DMS 273 (cell line): ENCODE measurements around the gene LAMC1.

Experiments used
- DNase-seq: peaks from one replicate; lab custom pipeline; 2025; ENCODE audit not compliant: unreplicated experiment; lab: John Stamatoyannopoulos, UW

The LAMC1 gene

GRCh38 chr1:183019860-183020259, 3.4 kb upstream of the LAMC1 start:
- peak; percentile 50 for DNase-seq

- no peak for DNase-seq
These were observed 1.6 kb upstream of the LAMC1 start for GRCh38 chr1:183021405-183022201.

GRCh38 chr1:183022202-183023145, 746 bp upstream of the LAMC1 start:
- DNase-seq, result peak; percentile 88

GRCh38 chr1:183023601-183024316, 539 bp downstream of the LAMC1 start:
- DNase-seq, result peak; percentile 81

GRCh38 chr1:183024317-183025009, 1.2 kb downstream of the LAMC1 start:
- DNase-seq, result peak; percentile 50

- peak; percentile 32 for DNase-seq
These were observed 1.8 kb downstream of the LAMC1 start for GRCh38 chr1:183025010-183025337.

- peak; percentile 69 for DNase-seq
These were observed 2.9 kb downstream of the LAMC1 start for GRCh38 chr1:183025782-183026774.

GRCh38 chr1:183027031-183027430, 3.8 kb downstream of the LAMC1 start:
- DNase-seq, result peak; percentile 21

- DNase-seq, result no peak
These were observed 4.6 kb downstream of the LAMC1 start for GRCh38 chr1:183027791-183028190.

- DNase-seq, result no peak
These were observed 6.4 kb downstream of the LAMC1 start for GRCh38 chr1:183029591-183030000.

GRCh38 chr1:183030053-183030452, 6.8 kb downstream of the LAMC1 start:
- no peak for DNase-seq

GRCh38 chr1:183032122-183032921, 9.1 kb downstream of the LAMC1 start:
- DNase-seq, result no peak

- no peak for DNase-seq
These were observed 10.0 kb downstream of the LAMC1 start for GRCh38 chr1:183033205-183033604.

GRCh38 chr1:183034682-183035081, 11.5 kb downstream of the LAMC1 start:
- no peak for DNase-seq

- no peak for DNase-seq
These were observed 15.2 kb downstream of the LAMC1 start for GRCh38 chr1:183038333-183038866.

- DNase-seq, result no peak
These were observed 15.7 kb downstream of the LAMC1 start for GRCh38 chr1:183038913-183039312.

GRCh38 chr1:183039330-183039729, 16.1 kb downstream of the LAMC1 start:
- no peak for DNase-seq

GRCh38 chr1:183039985-183040447, 16.8 kb downstream of the LAMC1 start:
- no peak for DNase-seq
